Sigmoid colon (tissue), 7 donors: ENCODE measurements around the gene CRIP3. TPM values are rescaled to one million over a fixed set of nuclear protein-coding genes. Genes with fewer than 3 reads are reported as not detected.

Experiments
- DNase-seq: peaks from one replicate; pipeline ENCODE4 v3.0.0-alpha.2; 2019
- H3K27ac ChIP-seq, 4 donors: fragments of 200-600 bp; sonication (generic); one replicate each; pipeline ENCODE4 v1.5.1; 2016 to 2019; ENCODE audit warnings: mild to moderate bottlenecking in 1 of 4
- H3K27me3 ChIP-seq, 3 donors: fragments of 200-600 bp; sonication (generic); one replicate each; pipeline ENCODE4 v1.5.1; 2019; ENCODE audit warnings: mild to moderate bottlenecking in 1 of 3
- H3K36me3 ChIP-seq, 4 donors: fragments of 200-600 bp; sonication (generic); one replicate each; pipeline ENCODE4 v1.5.1; 2016 to 2019
- H3K4me1 ChIP-seq, 4 donors: fragments of 200-600 bp; sonication (generic); one replicate each; pipeline ENCODE4 v1.5.1; 2017 to 2019
- H3K4me3 ChIP-seq, 4 donors: fragments of 200-600 bp; sonication (generic); one replicate each; pipeline ENCODE4 v1.5.1; 2017 to 2019; ENCODE audit warnings: mild to moderate bottlenecking in 2 of 4, moderate library complexity in 1 of 4
- H3K9me3 ChIP-seq, 4 donors: fragments of 200-600 bp in 3 of 4; sonication (generic) in 3 of 4; one replicate each; pipeline versions ENCODE4 v1.5.1 to v1.6.1; 2013 to 2019
- EP300 ChIP-seq, 4 donors: sonication (generic); formaldehyde crosslinking; IDR thresholded peaks; one replicate each; pipeline ENCODE4 v1.6.1; 2017; ENCODE audit warnings: antibody characterized with exemption in 4 of 4
- POLR2A ChIP-seq, 2 donors: fragments of 450-650 bp; IDR thresholded peaks; one replicate each; pipeline ENCODE4 v1.6.1; 2016; ENCODE audit warnings: antibody characterized with exemption in 2 of 2, mild to moderate bottlenecking in 2 of 2, moderate library complexity in 2 of 2
- POLR2AphosphoS5 ChIP-seq, 4 donors: sonication (generic); formaldehyde crosslinking; IDR thresholded peaks; one replicate each; pipeline ENCODE4 v1.6.1; 2017; ENCODE audit warnings: antibody characterized with exemption in 4 of 4
- WGBS, 2 donors: extraction: QIAGEN DNeasy Blood & Tissue Kit; methylation state at CpG; one replicate each; pipeline ENCODE4 v1.1.7; 2013; 5-methylcytosine and 5-hydroxymethylcytosine counted together
- intact Hi-C: fragments of 100-400 bp; cut with DNase I; formaldehyde crosslinking; loops from one replicate; pipeline ENCODE4 v1.15.1; 2023
- polyA plus RNA-seq, 3 donors: library from polyadenylated mRNA; stranded (reverse); fragments of 200-250 nt; gene quantifications; one replicate each; pipeline ENCODE4 v1.2.3, GENCODE V29; 2013
- total RNA-seq, 4 donors: library from RNA; depleted of rRNA; stranded (reverse); fragments of >200 nt; gene quantifications; one replicate each; pipeline ENCODE4 v1.1.0, GENCODE V29; 2016
- TF ChIP-seq, protein P1 (sequence below), 4 experiments: fragments of 450-650 bp in 3 of 4; fragments of 200-600 bp in 1 of 4; IDR thresholded peaks; one replicate each; pipeline ENCODE4 v1.5.1; 2016 to 2019; ENCODE audit warnings: antibody characterized with exemption in 4 of 4, mild to moderate bottlenecking in 3 of 4, moderate library complexity in 2 of 4
- donor health status: healthy with polysubstance abuse.
- donor health status: Bipolar disorder and iron deficiency.
- donor health status: healthy.

Gene CRIP3
- total and polyA plus RNA-seq, 7 donors: 5.2 TPM; not detected in 6

DNA sequence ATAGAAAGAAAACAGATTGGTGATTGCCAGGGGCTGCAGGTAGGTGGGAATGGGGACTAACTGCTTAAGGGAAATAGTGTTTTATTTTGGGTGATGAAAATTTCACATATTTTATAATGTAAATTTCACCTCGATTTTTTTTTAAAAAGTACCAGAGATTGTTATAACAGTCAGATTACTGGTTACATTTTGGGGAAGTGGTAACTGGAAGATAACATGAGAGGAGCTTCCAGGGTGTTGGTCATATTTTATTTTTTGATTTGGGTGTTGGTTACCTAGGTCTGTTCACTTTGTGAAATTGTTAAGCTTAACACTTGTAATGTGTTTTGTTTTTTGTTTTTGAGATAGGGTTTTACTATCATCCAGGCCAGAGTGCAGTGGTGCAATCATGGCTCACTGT, 17.2 kb upstream of the CRIP3 start:
- intact Hi-C loops: no loop called here
- TF ChIP-seq POLR2A (IDR thresholded peaks at IDR 0.05) (no peak), EP300 (IDR thresholded peaks at IDR 0.05) (no peak), POLR2AphosphoS5 (IDR thresholded peaks at IDR 0.05) (no peak)
- TF ChIP-seq, protein P1, sequence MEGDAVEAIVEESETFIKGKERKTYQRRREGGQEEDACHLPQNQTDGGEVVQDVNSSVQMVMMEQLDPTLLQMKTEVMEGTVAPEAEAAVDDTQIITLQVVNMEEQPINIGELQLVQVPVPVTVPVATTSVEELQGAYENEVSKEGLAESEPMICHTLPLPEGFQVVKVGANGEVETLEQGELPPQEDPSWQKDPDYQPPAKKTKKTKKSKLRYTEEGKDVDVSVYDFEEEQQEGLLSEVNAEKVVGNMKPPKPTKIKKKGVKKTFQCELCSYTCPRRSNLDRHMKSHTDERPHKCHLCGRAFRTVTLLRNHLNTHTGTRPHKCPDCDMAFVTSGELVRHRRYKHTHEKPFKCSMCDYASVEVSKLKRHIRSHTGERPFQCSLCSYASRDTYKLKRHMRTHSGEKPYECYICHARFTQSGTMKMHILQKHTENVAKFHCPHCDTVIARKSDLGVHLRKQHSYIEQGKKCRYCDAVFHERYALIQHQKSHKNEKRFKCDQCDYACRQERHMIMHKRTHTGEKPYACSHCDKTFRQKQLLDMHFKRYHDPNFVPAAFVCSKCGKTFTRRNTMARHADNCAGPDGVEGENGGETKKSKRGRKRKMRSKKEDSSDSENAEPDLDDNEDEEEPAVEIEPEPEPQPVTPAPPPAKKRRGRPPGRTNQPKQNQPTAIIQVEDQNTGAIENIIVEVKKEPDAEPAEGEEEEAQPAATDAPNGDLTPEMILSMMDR (IDR thresholded peaks at IDR 0.05): no peak

DNA sequence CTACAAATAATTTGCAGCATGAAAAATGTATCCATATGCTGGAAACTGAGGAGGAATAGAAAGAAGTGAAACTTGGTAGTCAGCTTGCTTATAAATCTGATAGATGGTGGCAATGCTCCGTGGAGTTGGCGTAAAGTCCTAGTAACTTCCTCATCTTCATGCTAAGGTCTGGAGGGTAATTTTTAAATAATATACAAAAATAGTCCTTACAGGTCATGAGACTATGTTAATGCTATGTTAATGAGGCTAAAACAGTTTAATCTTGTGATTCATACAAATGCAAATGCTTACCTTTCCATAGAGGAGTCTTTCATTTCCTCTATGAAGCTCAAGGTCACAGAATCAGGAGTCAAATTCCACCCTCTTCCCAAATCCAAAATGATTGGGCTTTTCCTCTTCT, 9.4 kb upstream of the CRIP3 start:
- intact Hi-C loops: no loop called here
- no peak for DNase-seq
- Histone ChIP-seq H3K27me3 (no peaks in the 10 kb centered on the region), H3K27ac (no peak overlapping the region), H3K4me1 (no peaks in the 10 kb centered on the region), H3K4me3 (no peak overlapping the region), H3K36me3 (no peaks in the 10 kb centered on the region), H3K9me3 (no peaks in the 10 kb centered on the region)
- WGBS, 2 donors: 68 to 90% methylated on average over 2 of the region's 2 CpGs
- TF ChIP-seq, protein P1 (IDR thresholded peaks at IDR 0.05): no peak
- TF ChIP-seq POLR2A (IDR thresholded peaks at IDR 0.05) (no peak), EP300 (IDR thresholded peaks at IDR 0.05) (no peak), POLR2AphosphoS5 (IDR thresholded peaks at IDR 0.05) (no peak)

More for the DNA sequence above, 17.2 kb upstream of the CRIP3 start:
- 53 to 59% methylated on average over 1 of the region's 1 CpG for WGBS, 2 donors
- no peak for DNase-seq
- Histone ChIP-seq H3K27ac (no peak overlapping the region), H3K4me3 (no peak overlapping the region), H3K4me1 (no peaks in the 10 kb centered on the region), H3K27me3 (no peaks in the 10 kb centered on the region), H3K36me3 (peaks cover 0 to 9% (median 2%) of the 10 kb centered on the region in 4 donors), H3K9me3 (no peaks in the 10 kb centered on the region)

- peaks cover 0 to 1% (median 0%) of the 10 kb centered on the region in 3 donors for H3K27me3 ChIP-seq
- no peak overlapping the region for H3K4me3 ChIP-seq
- H3K27ac ChIP-seq: no peak overlapping the region
- no peak for TF ChIP-seq POLR2A (IDR thresholded peaks at IDR 0.05)
- no peak for TF ChIP-seq POLR2AphosphoS5 (IDR thresholded peaks at IDR 0.05)
- no peak for TF ChIP-seq EP300 (IDR thresholded peaks at IDR 0.05)
- TF ChIP-seq, protein P1 (IDR thresholded peaks at IDR 0.05): no peak
- 83 to 95% methylated on average over 1 of the region's 1 CpG for WGBS, 2 donors
- H3K4me1 ChIP-seq: peaks cover 0 to 3% (median 3%) of the 10 kb centered on the region in 4 donors
- intact Hi-C loops: no loop called here
- no peaks in the 10 kb centered on the region for H3K9me3 ChIP-seq
- H3K36me3 ChIP-seq: no peaks in the 10 kb centered on the region
- DNase-seq: no peak
These were observed 5.2 kb upstream of the CRIP3 start for GRCh38 chr6:43313813-43314212.

DNA sequence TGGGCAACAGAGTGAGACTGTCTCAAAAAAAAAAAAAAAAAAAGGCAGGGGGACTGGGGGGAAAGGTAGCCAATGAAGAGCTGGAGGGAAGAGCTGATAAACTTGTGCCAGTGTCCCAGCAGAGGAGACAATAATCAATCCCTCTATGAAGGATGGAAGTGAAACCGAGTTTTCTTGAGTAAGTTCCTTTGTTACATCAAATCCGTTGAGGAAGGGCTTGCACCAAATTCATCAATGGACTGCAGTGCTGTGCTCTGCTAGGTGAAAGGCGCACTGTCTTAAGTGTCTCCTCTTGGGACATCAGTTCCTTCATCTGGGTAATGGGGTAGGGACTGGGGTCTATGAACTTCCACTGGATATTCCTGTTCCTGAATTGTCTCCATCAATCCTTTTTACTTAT, 3.0 kb upstream of the CRIP3 start:
- no peak for DNase-seq
- intact Hi-C loops: no loop called here
- 82 to 86% methylated on average over 3 of the region's 3 CpGs for WGBS, 2 donors
- peaks cover 0 to 17% (median 0%) of the 10 kb centered on the region in 3 donors for H3K27me3 ChIP-seq
- H3K9me3 ChIP-seq: no peaks in the 10 kb centered on the region
- H3K36me3 ChIP-seq: no peaks in the 10 kb centered on the region
- H3K27ac ChIP-seq: no peak overlapping the region
- H3K4me1 ChIP-seq: peaks cover 0 to 13% (median 8%) of the 10 kb centered on the region in 4 donors
- no peak overlapping the region for H3K4me3 ChIP-seq
- TF ChIP-seq, protein P1 (IDR thresholded peaks at IDR 0.05): no peak
- TF ChIP-seq EP300 (IDR thresholded peaks at IDR 0.05) (no peak), POLR2A (IDR thresholded peaks at IDR 0.05) (no peak), POLR2AphosphoS5 (IDR thresholded peaks at IDR 0.05) (no peak)

DNA sequence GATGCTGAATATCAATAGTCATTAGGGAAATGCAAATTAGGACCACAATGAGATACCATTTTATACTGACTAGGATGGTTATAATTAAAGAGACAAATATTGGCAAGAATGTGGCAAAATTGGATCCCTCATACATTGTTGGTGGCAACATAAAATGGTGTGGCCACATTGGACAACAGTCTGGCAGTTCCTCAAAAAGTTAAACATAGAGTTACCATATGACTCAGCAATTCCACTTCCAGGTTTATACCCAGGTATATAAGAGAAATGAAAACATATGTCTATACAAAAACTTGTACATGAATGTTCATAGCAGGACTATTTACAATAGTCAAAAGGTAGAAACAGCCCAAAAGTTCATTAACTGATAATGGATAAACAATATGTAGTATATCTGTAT, 2.0 kb upstream of the CRIP3 start:
- H3K36me3 ChIP-seq: no peaks in the 10 kb centered on the region
- DNase-seq: no peak
- peaks cover 0 to 13% (median 8%) of the 10 kb centered on the region in 4 donors for H3K4me1 ChIP-seq
- H3K27me3 ChIP-seq: peaks cover 0 to 22% (median 0%) of the 10 kb centered on the region in 3 donors
- no peak overlapping the region for H3K27ac ChIP-seq
- no peak overlapping the region for H3K4me3 ChIP-seq
- H3K9me3 ChIP-seq: no peaks in the 10 kb centered on the region
- no peak for TF ChIP-seq EP300 (IDR thresholded peaks at IDR 0.05)
- TF ChIP-seq POLR2A (IDR thresholded peaks at IDR 0.05): no peak
- no peak for TF ChIP-seq POLR2AphosphoS5 (IDR thresholded peaks at IDR 0.05)
- TF ChIP-seq, protein P1 (IDR thresholded peaks at IDR 0.05): no peak
- intact Hi-C loops: no loop called here
